Sciatic nerve (tissue), 2 donors: ENCODE results near the gene TMEM126B. TPM values are rescaled to one million over a fixed set of nuclear protein-coding genes. Genes with fewer than 3 reads are reported as not detected.
"Not testable (repeated sequence)": the region's sequence is repeated elsewhere in the genome, so short reads cannot be mapped to it uniquely, and the experiment has no call there.

ENCODE experiments used
- ATAC-seq: fragments of 200-7000 bp; cut with Tn5 transposase; one replicate; pipeline ENCODE4 v1.9.1; 2020; ENCODE audit warnings: mild to moderate bottlenecking, moderate library complexity
- DNase-seq: peaks from one replicate; pipeline ENCODE4 v3.0.0-alpha.2; 2020; ENCODE audit warnings: low spot score
- intact Hi-C: fragments of 100-400 bp; cut with DNase I; formaldehyde crosslinking; loops from one replicate; pipeline ENCODE4 v1.14.2; 2022
- total RNA-seq: library from RNA; stranded (reverse); fragmentation: NEBNext Ultra II Directional; extraction: Animal tissue kit (Norgen Biotek cat#: 25700); gene quantifications from one replicate; pipeline ENCODE4 v1.2.1, GENCODE V29; 2021
- donor health status: DM: no; HTN: no; CAD: no.
- donor health status: DM: no; HTN: no; CAD: no.

TMEM126B gene
- total RNA-seq, 1 donor from 2014 or later = 40.5 TPM

DNA sequence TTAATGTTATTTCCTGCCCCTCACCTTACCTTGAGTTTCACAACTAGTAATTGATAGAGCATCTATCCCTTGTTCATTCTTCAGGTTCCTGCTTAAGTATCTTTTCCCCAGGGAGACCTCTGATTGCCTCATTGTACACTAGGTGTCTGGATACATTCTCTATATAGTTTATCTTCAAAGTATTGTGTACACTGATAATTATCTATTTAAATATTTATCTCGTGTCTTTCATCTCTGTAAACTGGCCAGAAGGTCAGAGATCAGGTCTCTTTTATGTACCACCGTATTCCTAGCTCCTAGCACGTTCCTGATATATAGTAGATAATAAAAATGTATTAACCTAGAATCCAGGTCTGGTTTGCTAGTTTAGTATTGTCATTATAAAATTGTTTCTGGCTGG is 6.4 kb downstream of the TMEM126B start:
- no peak for ATAC-seq
- intact Hi-C loops = no loop called here
- no peak for DNase-seq

GRCh38 chr11:85643191-85643614 is 14.8 kb downstream of the TMEM126B start:
- DNase-seq (no peak), ATAC-seq (no peak)
- intact Hi-C loops = no loop called here

DNA sequence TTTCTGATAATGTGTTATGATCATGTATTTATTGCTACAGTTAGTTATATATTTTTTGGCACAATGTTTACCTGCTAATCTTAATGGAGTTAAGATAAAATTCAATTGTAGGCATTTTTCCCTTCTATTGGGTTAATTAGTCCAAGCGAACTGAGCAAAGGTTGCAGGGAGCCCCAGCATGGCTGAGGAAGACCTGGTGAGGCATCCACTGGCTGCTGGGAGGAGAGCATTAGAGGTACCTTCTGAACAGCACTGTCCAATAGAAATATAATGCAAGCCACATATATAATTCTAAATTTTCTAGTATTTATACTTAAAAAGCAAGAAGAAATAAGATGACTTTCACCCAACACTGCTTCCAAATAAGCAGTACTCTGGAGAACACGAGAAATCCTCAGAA is 18.7 kb downstream of the TMEM126B start:
- intact Hi-C loops = no loop called here
- no peak for ATAC-seq
- no peak for DNase-seq

DNA sequence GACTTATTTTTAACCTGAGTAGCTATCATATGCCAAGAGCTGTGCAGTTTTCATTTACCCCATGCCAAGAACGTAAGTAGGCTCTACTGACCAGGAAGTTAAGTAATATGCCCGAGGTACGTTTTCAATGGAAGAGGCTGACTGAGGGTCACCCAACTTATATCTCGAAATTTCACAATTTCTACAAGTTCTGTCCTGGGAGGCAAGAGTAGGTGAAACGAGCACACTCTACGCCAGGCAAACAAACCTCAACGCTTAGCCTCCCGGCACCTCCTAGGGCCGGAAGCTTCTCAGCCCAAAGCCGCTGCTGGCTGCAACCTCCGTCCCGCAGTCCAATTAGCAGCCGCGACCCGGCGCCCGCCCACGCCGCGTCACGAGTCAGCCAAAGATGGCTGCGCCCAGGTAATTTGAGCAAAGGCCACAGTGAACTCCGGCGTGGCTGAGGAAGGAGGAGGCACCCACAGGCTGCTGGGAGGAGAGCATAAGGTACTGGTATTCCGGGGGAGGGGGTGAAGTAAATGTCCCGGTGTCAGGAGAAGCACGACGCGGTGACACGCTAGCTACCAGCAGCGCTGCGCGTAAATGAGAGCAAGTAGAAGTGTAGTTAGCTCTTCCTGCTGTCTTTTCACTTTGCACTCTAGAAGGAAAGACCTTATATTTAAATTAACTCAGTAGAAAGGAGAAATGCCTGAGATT is 19.4 kb downstream of the TMEM126B start, which contains the start of gene TMEM126A:
Gene TMEM126A, plus strand, starts transcription at position 364 of the 696 bp plus-strand sequence. CDS start 2,289 bp downstream, outside the sequence.
- ATAC-seq (peak; percentile 100), DNase-seq (peak; percentile 92)
- intact Hi-C loops = no loop called here

- intact Hi-C loops = no loop called here
- DNase-seq (no peak), ATAC-seq (no peak)
Measured at GRCh38 chr11:85651118-85651517, 22.7 kb downstream of the TMEM126B start.

DNA sequence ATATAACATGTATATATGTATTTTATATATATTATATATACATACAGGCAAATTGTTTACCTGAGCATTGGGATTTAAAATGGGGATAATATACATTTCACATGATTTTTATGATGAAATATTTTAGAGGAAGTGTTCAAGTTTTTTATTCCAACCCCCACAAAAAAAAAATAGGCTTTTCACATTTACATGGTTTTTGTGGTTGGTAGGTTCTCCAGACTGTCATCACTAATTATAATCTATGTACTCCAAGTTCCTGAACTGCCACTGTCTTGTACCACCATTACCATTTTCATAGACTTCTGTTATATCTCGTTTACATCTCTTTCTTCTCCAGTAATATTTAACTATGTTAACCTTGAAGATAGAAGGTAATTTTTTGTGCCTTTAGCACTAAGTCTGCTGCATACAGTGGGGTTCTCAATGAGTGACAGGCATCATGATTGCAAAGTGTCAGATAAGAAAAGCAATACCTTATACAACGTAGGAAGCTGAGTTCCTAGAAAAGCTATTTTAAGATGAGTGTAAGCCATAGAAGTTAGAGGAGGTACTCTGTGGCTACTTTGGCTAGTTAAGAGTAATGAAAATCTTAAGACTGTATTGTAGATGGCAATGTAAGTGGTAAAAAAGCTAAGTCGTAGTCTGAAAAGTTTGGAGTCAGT is 24.5 kb downstream of the TMEM126B start:
- ATAC-seq = no peak
- intact Hi-C loops = no loop called here
- DNase-seq = no peak

- ATAC-seq, DNase-seq, intact Hi-C loops: not testable (repeated sequence)
Measured at GRCh38 chr11:85654343-85654742, 25.9 kb downstream of the TMEM126B start.

- no peak for ATAC-seq
- intact Hi-C loops = no loop called here
Measured at GRCh38 chr11:85656777-85657176, 28.4 kb downstream of the TMEM126B start.

GRCh38 chr11:85658180-85658579 is 29.8 kb downstream of the TMEM126B start:
- intact Hi-C loops = no loop called here
- ATAC-seq = no peak
- no peak for DNase-seq

More at GRCh38 chr11:85656777-85657176, 28.4 kb downstream of the TMEM126B start:
- no peak for DNase-seq

- intact Hi-C loops = no loop called here
- no peak for DNase-seq
- no peak for ATAC-seq
Measured at GRCh38 chr11:85661972-85662664, 33.7 kb downstream of the TMEM126B start.

- DNase-seq = no peak
- intact Hi-C loops = no loop called here
- ATAC-seq = no peak
Measured at GRCh38 chr11:85663080-85663752, 34.8 kb downstream of the TMEM126B start.

GRCh38 chr11:85663753-85664614 is 35.6 kb downstream of the TMEM126B start:
- DNase-seq (peak; percentile 87), ATAC-seq (peak; percentile 76)
- intact Hi-C loops = no loop called here

DNA sequence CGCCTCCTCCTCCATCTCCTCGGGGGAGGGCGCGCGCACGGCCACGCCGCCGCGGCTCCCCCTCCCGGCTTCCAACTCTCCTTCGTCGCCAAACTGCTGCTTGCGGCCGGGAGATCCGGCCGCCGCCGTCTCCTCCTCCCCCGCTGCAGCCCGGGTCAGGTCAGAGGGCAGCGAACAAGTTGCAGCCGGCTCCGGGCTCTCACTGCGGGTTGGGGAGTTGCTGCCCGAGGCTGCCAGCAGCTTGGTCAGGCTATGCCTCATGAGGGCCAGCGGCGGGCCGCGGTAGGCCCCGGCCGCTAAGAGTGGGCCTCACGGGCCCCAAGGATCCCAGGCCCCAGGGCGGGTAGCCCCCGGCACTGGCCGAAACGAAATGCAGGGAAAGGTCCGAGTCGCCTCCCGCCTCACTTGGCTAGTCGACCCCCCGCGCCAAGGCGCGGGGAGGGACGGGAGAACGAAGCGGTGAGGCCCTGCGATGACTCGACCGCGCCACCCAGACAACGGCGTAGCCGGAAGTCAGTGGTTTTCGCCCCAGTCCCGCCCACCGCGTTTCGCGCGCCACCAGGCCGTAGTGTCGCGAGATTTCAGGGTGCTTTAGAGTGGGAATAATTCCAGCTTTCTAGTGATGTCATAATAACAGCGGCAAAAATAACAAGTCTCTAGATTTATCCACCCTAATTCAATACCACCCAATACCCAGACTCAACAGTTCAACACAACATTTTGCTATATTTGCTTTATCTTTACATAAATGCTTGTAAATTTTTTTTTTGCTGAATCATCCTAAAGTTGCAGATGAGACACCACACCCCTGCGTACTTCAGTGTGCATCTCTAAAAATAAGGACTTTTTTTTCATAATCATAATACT is 36.5 kb downstream of the TMEM126B start, which contains the start of gene CREBZF:
Gene CREBZF, minus strand, starts transcription at position 515 of the 867 bp plus-strand sequence. Its CDS starts 254 bp downstream, at position 261.
- DNase-seq (peak; percentile 97), ATAC-seq (peak; percentile 98)
- intact Hi-C loops = no loop called here

DNA sequence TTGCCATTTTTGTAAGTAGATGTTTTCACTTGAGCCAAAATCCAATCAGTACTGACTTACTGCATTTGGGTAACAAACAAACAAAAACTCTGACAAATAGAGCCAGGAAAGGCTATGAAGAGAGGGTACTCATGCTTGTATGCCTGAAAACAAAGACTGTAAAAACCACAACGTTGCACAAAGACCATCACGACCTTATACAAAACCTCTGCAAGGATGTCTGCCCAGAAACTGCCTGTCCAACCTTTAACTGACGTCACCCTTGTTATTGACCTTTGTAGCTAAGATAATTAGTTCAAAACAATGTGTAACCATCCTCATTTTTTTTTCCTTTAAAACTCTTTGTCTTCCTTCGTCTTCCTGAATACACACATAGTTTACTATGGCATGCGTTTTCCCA is 37.3 kb downstream of the TMEM126B start:
- DNase-seq (no peak), ATAC-seq (no peak)
- intact Hi-C loops = no loop called here

GRCh38 chr11:85666687-85667086 is 38.3 kb downstream of the TMEM126B start:
- intact Hi-C loops = no loop called here
- no peak for DNase-seq
- ATAC-seq = no peak

DNA sequence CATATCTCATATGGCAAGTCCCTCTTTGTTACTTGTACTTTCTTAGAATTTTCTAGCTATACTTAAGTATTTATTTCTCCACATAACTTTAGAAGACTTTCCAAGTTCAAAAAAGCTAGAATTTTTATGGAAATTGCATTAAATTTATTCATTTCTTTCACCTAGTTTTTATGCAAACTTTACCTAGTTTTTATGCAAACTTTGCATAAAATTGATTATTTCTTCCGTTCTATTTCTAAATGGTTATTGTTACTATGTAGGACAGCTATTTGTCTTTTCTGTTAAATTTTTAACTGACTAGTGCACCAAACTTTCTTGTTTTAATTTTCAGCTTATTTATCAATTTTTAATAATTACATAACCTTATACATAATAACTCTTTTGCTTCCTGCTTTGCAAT is 39.8 kb downstream of the TMEM126B start:
- no peak for ATAC-seq
- no peak for DNase-seq
- intact Hi-C loops = no loop called here

GRCh38 chr11:85670949-85671663 is 42.7 kb downstream of the TMEM126B start:
- DNase-seq, intact Hi-C loops, ATAC-seq: not testable (repeated sequence)
